ENCODE results near the gene FBXO2.

DNA sequence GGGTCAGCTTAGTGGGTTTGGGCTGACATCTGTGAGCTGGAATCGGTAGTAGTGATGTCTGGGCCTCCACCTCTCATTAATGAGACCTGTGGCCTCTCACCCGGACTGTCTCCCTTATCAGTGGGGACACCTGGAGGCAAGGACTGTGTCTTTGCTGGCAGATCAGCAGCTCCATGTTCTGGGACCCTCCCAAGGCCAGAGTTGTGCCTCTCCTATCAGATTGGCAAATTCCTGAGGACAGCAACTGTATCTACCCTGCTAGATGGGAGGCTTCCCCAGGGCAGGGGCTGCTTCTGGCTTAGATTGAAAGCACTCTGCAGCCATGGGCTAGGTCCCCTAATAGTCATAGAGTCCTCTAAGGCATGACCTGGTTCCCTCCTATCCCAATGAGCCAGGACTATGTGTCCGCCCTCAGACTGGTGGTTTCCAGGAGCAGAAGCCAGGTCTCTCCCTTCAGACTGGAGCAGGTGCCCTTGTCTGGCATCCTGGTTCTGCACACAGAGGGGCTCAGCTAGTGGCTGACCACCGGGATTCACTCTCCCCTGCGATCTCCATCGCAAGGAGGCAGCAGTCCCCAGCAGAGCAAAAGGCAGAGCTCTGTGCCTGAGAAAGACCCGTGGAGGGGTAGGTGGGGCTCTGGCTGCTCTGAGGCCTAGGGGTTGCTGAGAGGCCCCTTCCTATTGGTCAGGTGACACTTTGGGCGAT, 43.1 kb upstream of the FBXO2 start:
- TF ChIP-seq FOS (IDR thresholded peaks at IDR 0.05; ENCODE audit: low read depth, low read length) (no peak), SMC3 (IDR thresholded peaks at IDR 0.05; ENCODE audit: low read depth, low read length) (no peak)
- TF ChIP-seq, protein P1, sequence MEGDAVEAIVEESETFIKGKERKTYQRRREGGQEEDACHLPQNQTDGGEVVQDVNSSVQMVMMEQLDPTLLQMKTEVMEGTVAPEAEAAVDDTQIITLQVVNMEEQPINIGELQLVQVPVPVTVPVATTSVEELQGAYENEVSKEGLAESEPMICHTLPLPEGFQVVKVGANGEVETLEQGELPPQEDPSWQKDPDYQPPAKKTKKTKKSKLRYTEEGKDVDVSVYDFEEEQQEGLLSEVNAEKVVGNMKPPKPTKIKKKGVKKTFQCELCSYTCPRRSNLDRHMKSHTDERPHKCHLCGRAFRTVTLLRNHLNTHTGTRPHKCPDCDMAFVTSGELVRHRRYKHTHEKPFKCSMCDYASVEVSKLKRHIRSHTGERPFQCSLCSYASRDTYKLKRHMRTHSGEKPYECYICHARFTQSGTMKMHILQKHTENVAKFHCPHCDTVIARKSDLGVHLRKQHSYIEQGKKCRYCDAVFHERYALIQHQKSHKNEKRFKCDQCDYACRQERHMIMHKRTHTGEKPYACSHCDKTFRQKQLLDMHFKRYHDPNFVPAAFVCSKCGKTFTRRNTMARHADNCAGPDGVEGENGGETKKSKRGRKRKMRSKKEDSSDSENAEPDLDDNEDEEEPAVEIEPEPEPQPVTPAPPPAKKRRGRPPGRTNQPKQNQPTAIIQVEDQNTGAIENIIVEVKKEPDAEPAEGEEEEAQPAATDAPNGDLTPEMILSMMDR (conservative IDR thresholded peaks at IDR 0.05; ENCODE audit: low read depth, low read length): no peak
- TF ChIP-seq, protein P2, sequence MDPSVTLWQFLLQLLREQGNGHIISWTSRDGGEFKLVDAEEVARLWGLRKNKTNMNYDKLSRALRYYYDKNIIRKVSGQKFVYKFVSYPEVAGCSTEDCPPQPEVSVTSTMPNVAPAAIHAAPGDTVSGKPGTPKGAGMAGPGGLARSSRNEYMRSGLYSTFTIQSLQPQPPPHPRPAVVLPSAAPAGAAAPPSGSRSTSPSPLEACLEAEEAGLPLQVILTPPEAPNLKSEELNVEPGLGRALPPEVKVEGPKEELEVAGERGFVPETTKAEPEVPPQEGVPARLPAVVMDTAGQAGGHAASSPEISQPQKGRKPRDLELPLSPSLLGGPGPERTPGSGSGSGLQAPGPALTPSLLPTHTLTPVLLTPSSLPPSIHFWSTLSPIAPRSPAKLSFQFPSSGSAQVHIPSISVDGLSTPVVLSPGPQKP (IDR thresholded peaks at IDR 0.05; ENCODE audit: borderline replicate concordance, low read depth, low read length): no peak

Measured in IMR-90 (cell line).